HUES6 (cell line): Measurements from ENCODE around the gene OPHN1.
A peak's percentile ranks its signal among the peaks of the same experiment; 100 is the strongest.
"Not testable (repeated sequence)": the region's sequence is repeated elsewhere in the genome, so short reads cannot be mapped to it uniquely, and the experiment has no call there.

Experiments
- H3K27ac ChIP-seq: 2 replicates; pipeline ENCODE4 v1.7.0; 2013; ENCODE audit warnings: low read depth, mild to moderate bottlenecking, low read length, inconsistent platforms
- H3K27me3 ChIP-seq: 2 replicates; pipeline ENCODE4 v1.6.1; 2013; ENCODE audit warnings: low read length; ENCODE audit not compliant: control insufficient read depth, insufficient read depth
- H3K36me3 ChIP-seq: 2 replicates; pipeline ENCODE4 v1.6.1; 2013; ENCODE audit warnings: low read length; ENCODE audit not compliant: control insufficient read depth, insufficient read depth
- H3K4me1 ChIP-seq: 2 replicates; pipeline ENCODE4 v1.6.1; 2013; ENCODE audit warnings: low read length; ENCODE audit not compliant: control insufficient read depth, insufficient read depth
- H3K4me3 ChIP-seq: 2 replicates; pipeline ENCODE4 v1.5.1; 2013; ENCODE audit warnings: low read depth, low read length
- H3K9ac ChIP-seq: one replicate; pipeline ENCODE4 v1.6.1; 2013; ENCODE audit warnings: mild to moderate bottlenecking, low read length
- H3K9me3 ChIP-seq: 2 replicates; pipeline ENCODE4 v1.6.1; 2013; ENCODE audit warnings: low read depth, low read length; ENCODE audit not compliant: control insufficient read depth, insufficient read depth

Gene OPHN1

DNA sequence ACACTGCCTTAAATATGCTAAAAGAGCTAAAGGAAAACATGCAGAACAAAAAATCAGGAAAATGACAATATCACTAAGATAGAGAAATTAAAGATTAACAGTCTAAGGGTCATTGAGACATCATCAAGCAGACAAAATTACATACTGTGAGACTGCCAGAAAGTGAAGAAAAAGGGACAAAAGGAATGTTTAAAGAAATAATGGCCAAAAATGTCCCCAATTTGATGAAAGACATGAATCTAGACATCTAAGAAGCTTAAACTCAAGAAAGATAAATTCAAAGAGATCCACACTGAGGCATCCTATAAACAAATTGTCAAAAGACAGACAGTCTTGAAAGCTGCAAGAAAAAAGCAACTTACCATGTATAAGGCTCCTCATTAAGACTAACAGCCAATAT is 63.7 kb downstream of the OPHN1 start:
- Histone ChIP-seq H3K9ac (no peak overlapping the region), H3K4me1 (no peaks in the 10 kb centered on the region), H3K4me3 (no peak overlapping the region), H3K27me3 (no peaks in the 10 kb centered on the region), H3K27ac (no peak overlapping the region), H3K9me3 (peaks cover 15% of the 10 kb centered on the region; the same call in 1 of the 2 replicates), H3K36me3 (no peaks in the 10 kb centered on the region)

DNA sequence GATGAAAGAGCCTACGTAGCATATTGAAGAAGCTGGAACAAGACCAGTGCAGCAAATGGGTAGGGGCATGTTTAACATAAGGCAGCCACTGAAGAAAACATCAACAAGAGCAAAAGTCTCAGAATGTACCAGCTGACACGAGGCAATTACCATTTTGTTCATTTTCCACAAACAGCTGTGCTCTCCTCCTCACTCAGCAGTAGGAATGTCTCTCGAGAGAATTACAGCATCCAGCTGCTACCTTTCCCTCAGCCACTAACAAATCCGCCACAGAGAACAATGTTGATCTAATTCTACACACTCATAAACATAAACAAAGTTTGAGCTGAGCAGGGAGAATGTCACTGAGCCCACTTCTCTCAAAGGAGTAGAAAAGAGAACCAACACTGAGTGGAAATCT is 68.0 kb downstream of the OPHN1 start:
- H3K27ac ChIP-seq: no peak overlapping the region
- H3K27me3 ChIP-seq: no peaks in the 10 kb centered on the region
- H3K4me3 ChIP-seq: no peak overlapping the region
- H3K9ac ChIP-seq: no peak overlapping the region
- H3K4me1 ChIP-seq: no peaks in the 10 kb centered on the region
- H3K9me3 ChIP-seq: peaks cover 10% of the 10 kb centered on the region; the same call in 1 of the 2 replicates
- no peaks in the 10 kb centered on the region for H3K36me3 ChIP-seq

DNA sequence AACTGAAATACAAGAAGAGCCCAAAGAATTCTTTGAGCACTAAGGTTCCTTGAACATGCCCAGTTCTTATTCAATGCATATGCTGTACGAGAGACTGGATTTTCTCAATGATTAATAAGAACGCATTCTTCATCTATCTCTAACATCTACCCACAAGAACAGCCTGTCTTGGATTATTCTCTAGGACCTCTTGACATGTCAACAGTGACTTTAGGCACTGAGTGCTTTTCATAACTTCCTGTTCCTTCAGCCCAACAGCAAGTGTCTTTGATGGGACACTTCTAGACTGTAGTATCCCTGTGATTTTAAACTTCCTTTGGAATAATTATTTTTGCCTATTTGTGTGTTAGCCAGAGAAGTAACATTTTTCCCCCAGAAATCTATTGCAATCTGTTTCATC is 69.3 kb downstream of the OPHN1 start:
- no peaks in the 10 kb centered on the region for H3K27me3 ChIP-seq
- H3K9ac ChIP-seq: no peak overlapping the region
- no peaks in the 10 kb centered on the region for H3K36me3 ChIP-seq
- H3K27ac ChIP-seq: no peak overlapping the region
- no peaks in the 10 kb centered on the region for H3K4me1 ChIP-seq
- peaks cover 6% of the 10 kb centered on the region; the same call in 1 of the 2 replicates for H3K9me3 ChIP-seq
- no peak overlapping the region for H3K4me3 ChIP-seq

- Histone ChIP-seq H3K27me3 (no peaks in the 10 kb centered on the region), H3K4me3 (no peak overlapping the region), H3K9ac (no peak overlapping the region), H3K27ac (no peak overlapping the region), H3K9me3 (peaks cover 7% of the 10 kb centered on the region; the same call in 1 of the 2 replicates), H3K36me3 (no peaks in the 10 kb centered on the region), H3K4me1 (peaks cover 9% of the 10 kb centered on the region; the same call in 1 of the 2 replicates)
These were observed 74.6 kb downstream of the OPHN1 start for GRCh38 chrX:68358679-68359078.

DNA sequence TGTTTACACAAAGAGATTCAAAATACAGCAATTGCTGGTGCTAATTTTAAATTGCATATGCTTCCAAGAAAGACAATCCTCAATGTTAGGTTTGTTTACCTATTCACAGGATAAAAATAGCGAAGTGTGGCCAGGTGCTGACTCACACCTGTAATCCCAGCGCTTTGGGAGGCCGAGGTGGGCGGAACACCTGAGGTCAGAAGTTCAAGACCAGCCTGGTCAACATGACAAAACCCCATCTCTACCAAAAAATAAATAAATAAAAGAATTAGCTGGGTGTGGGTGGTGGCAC is 77.7 kb downstream of the OPHN1 start:
- Histone ChIP-seq H3K9me3 (peaks cover 7% of the 10 kb centered on the region; the same call in 1 of the 2 replicates), H3K27me3 (no peaks in the 10 kb centered on the region), H3K4me1 (peaks cover 9% of the 10 kb centered on the region; the same call in 1 of the 2 replicates), H3K27ac (peak overlapping the region; percentile 62; the same call in 1 of the 2 replicates), H3K9ac (no peak overlapping the region), H3K4me3 (no peak overlapping the region), H3K36me3 (no peaks in the 10 kb centered on the region)

DNA sequence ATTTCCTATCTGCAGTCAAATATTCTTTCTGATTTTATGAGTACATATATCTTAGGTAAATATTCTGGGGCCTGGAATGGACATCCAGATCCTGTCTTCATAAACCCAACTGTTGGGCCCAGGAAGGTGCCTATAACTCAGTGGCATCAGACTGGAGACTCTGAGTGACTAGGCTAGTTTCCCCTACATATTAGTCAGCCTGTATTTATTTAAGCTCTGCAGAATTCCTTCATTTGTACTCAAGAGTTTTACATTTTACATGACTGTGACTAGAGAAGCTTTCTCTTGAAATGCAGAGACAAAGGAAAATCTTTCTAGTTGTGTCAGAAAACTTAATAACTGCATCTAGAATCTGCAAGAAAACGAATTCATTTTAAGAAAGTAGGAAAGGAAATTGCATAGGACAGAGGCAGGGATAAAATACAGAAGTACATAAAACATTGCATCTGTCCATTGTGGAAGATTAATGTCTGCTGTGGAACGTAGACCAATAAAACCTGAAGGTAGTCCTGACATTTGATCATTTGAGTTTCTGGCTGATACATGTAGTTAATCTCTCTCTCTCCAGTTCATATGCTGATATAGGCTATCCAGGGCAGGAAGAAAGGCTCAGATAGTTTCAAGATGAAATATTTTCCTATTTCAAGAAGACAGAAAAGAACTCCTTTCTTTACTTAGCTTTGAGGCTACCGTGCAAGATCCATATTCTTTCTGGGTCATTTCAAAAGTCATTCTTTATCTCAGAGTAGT is 78.2 kb downstream of the OPHN1 start:
- Histone ChIP-seq H3K27me3 (no peaks in the 10 kb centered on the region), H3K9me3 (peaks cover 4% of the 10 kb centered on the region; the same call in 1 of the 2 replicates), H3K9ac (no peak overlapping the region), H3K36me3 (no peaks in the 10 kb centered on the region), H3K27ac (peak overlapping the region; percentile 62; the same call in 1 of the 2 replicates), H3K4me3 (no peak overlapping the region), H3K4me1 (peaks cover 9% of the 10 kb centered on the region; the same call in 1 of the 2 replicates)

- H3K9me3 ChIP-seq: peaks cover 3% of the 10 kb centered on the region; the same call in 1 of the 2 replicates
- H3K4me3 ChIP-seq: no peak overlapping the region
- H3K9ac ChIP-seq: no peak overlapping the region
- H3K36me3 ChIP-seq: no peaks in the 10 kb centered on the region
- H3K27ac ChIP-seq: no peak overlapping the region
- H3K27me3 ChIP-seq: no peaks in the 10 kb centered on the region
- no peaks in the 10 kb centered on the region for H3K4me1 ChIP-seq
These were observed 88.3 kb downstream of the OPHN1 start for GRCh38 chrX:68345025-68345424.

DNA sequence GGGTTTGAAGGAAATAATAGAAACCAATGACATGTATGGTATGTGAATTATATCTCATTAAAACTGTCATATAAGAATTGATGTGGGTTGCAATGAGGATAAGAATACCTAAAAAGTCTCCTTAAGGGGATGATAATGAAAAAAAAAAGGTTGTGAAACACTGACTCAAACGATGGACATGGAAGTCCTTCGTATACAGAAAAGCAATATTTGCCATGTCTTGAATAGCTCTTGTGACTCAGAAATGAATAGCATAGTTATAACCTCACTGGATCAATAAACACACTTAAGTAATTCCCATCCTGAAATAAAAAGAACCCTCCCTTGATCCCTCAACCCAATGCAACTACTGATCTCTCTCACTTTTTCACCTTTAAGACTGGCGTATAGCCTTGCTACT is 89.7 kb downstream of the OPHN1 start:
- no peaks in the 10 kb centered on the region for H3K4me1 ChIP-seq
- H3K4me3 ChIP-seq: no peak overlapping the region
- no peak overlapping the region for H3K27ac ChIP-seq
- H3K36me3 ChIP-seq: no peaks in the 10 kb centered on the region
- H3K27me3 ChIP-seq: no peaks in the 10 kb centered on the region
- peaks cover under 1% of the 10 kb centered on the region; the same call in 1 of the 2 replicates for H3K9me3 ChIP-seq
- no peak overlapping the region for H3K9ac ChIP-seq

GRCh38 chrX:68332201-68332731 is 101.0 kb downstream of the OPHN1 start:
- Histone ChIP-seq H3K36me3 (no peaks in the 10 kb centered on the region), H3K4me1 (0 out of 2 replicates have a peak, but pooled peaks cover 8% of the 10 kb centered on the region), H3K4me3 (no peak overlapping the region), H3K27me3 (no peaks in the 10 kb centered on the region), H3K9ac (no peak overlapping the region), H3K9me3 (peaks cover 6% of the 10 kb centered on the region; the same call in 1 of the 2 replicates), H3K27ac (no peak overlapping the region)

DNA sequence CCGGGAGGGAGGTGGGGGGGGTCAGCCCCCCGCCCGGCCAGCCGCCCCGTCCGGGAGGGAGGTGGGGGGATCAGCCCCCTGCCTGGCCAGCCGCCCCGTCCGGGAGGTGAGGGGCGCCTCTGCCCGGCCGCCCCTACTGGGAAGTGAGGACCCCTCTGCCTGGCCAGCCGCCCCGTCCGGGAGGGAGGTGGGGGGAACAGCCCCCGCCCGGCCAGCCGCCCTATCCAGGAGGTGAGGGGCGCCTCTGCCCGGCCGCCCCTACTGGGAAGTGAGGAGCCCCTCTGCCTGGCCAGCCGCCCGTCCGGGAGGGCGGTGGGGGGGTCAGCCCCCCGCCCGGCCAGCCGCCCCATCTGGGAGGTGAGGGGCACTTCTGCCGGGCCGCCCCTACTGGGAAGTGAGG is 106.5 kb downstream of the OPHN1 start:
- not testable (repeated sequence) for H3K4me3 ChIP-seq, H3K9ac ChIP-seq, H3K4me1 ChIP-seq, H3K27me3 ChIP-seq, H3K36me3 ChIP-seq, H3K27ac ChIP-seq, H3K9me3 ChIP-seq

GRCh38 chrX:68307769-68308168 is 125.5 kb downstream of the OPHN1 start:
- H3K9me3 ChIP-seq: no peaks in the 10 kb centered on the region
- H3K9ac ChIP-seq: no peak overlapping the region
- no peak overlapping the region for H3K27ac ChIP-seq
- no peaks in the 10 kb centered on the region for H3K36me3 ChIP-seq
- no peaks in the 10 kb centered on the region for H3K27me3 ChIP-seq
- H3K4me1 ChIP-seq: no peaks in the 10 kb centered on the region
- no peak overlapping the region for H3K4me3 ChIP-seq
